ENCODE measurements around the gene MYO7A. TPM values are rescaled to one million over a fixed set of nuclear protein-coding genes. Genes with fewer than 3 reads are reported as not detected.

The MYO7A gene
- total and polyA plus RNA-seq, 2 experiments from 2014 or later = 9.8 to 10.1 TPM

DNA sequence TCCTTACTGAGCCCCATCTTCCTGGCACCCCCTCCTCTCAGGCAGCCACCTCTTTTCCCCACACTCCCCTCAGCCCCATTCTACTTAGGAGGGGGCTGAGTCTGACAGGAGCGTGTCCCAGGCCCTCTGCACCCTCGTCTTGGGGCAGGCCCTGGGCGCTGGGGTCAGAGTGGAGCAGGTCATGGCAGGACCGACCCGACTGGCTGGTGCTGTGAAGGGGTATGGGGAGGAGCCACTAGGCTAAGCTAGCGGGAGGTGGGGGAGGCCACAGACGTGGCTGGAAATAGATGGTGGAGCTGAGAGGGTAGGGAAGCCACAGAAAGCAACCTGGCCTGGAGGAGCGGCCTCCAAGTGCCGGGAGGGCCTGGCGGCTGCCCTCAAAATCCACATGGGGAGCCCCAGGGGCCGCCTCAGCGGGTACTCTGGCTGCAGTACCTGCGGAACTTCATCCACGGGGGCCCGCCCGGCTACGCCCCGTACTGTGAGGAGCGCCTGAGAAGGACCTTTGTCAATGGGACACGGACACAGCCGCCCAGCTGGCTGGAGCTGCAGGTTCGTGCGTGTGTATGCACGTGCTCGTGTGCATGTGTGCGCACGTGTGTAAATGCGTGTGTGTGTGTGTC, 61.7 kb downstream of the MYO7A start:
- no peak for DNase-seq (ENCODE audit: low spot score)
- no peak overlapping the region for H3K27ac ChIP-seq
- no peaks in the 10 kb centered on the region for H3K4me1 ChIP-seq (ENCODE audit: insufficient read depth)
- H3K79me2 ChIP-seq = no peaks in the 10 kb centered on the region
- 96% methylated on average over 28 of the region's 28 CpGs for WGBS (ENCODE audit: low lambda C conversion rate, missing lambda C conversion rate)
- H3K4me3 ChIP-seq = no peak overlapping the region
- no peak overlapping the region for H2AFZ ChIP-seq
- H3K36me3 ChIP-seq (replicated peaks; ENCODE audit: insufficient read depth, low read depth) = no peaks in the 10 kb centered on the region
- no peaks in the 10 kb centered on the region for H4K20me1 ChIP-seq (ENCODE audit: insufficient read depth, poor library complexity, severe bottlenecking)
- H3K9me3 ChIP-seq (ENCODE audit: low read depth) = no peaks in the 10 kb centered on the region
- H3K9me2 ChIP-seq (replicated peaks; ENCODE audit: insufficient read depth) = no peaks in the 10 kb centered on the region
- no peaks in the 10 kb centered on the region for H3K27me3 ChIP-seq
- no peak for TF ChIP-seq EZH2phosphoT487 (IDR thresholded peaks at IDR 0.05; ENCODE audit: low read depth, severe bottlenecking, unreplicated experiment)
- TF ChIP-seq EZH2 (IDR thresholded peaks at IDR 0.05; ENCODE audit: borderline replicate concordance) = no peak
- no peak overlapping the region for H3K4me2 ChIP-seq

DNA sequence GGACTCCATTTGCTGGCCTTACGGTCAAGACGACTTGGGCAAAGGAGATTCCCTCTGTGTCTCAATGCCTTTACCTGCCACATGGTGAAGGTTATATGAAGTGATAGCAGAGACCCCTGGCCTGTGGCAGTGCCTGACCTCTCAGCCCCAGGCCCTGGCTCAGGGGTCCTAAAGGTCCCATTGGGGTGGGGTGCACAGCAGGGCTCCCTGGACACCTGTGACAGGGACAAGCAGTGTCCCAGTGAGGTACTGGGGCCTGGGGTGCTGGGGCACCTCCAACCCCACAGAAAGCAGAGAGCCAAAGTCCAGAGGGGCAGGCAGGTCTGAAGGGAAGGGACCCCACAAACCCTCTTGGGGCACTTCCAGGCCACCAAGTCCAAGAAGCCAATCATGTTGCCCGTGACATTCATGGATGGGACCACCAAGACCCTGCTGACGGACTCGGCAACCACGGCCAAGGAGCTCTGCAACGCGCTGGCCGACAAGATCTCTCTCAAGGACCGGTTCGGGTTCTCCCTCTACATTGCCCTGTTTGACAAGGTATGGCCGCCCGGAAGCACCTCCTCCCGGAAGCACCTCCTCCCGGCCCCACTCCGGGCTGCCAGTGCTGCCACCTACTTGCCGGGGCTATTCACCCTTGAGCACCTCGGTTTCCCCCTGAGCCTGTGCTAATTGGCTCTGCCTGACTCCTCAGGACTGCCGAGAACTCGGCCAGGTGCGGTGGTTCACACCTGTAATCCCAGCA, 62.5 kb downstream of the MYO7A start:
- Histone ChIP-seq H3K36me3 (replicated peaks; ENCODE audit: insufficient read depth, low read depth) (no peaks in the 10 kb centered on the region), H3K4me2 (no peak overlapping the region), H2AFZ (no peak overlapping the region), H3K9me2 (replicated peaks; ENCODE audit: insufficient read depth) (no peaks in the 10 kb centered on the region), H3K79me2 (no peaks in the 10 kb centered on the region), H4K20me1 (ENCODE audit: insufficient read depth, poor library complexity, severe bottlenecking) (no peaks in the 10 kb centered on the region), H3K9me3 (ENCODE audit: low read depth) (no peaks in the 10 kb centered on the region), H3K27ac (no peak overlapping the region), H3K27me3 (no peaks in the 10 kb centered on the region), H3K4me3 (no peak overlapping the region), H3K4me1 (ENCODE audit: insufficient read depth) (no peaks in the 10 kb centered on the region)
- 94% methylated on average over 21 of the region's 21 CpGs for WGBS (ENCODE audit: low lambda C conversion rate, missing lambda C conversion rate)
- no peak for TF ChIP-seq EZH2phosphoT487 (IDR thresholded peaks at IDR 0.05; ENCODE audit: low read depth, severe bottlenecking, unreplicated experiment)
- TF ChIP-seq EZH2 (IDR thresholded peaks at IDR 0.05; ENCODE audit: borderline replicate concordance) = no peak
- no peak for DNase-seq (ENCODE audit: low spot score)

DNA sequence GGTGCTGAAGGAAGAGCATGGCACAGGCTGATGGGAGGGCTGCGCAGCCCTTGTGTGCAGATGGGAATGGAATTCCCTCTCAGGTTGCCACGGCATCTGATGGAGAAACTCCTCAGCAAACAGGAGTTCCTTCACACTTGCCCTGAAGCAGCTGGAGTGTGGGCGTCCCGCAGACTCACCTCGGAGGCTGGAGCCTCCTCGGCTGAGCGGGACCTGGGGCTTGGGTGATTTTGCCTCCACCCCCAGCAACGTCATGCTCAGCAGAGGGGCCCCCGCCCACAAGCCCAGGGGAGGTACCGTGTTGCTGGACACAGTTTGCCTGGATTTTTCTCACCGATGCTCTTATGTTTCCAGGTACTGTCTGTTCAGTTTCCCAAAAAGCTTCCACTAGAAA, 63.4 kb downstream of the MYO7A start:
- H3K27me3 ChIP-seq = no peaks in the 10 kb centered on the region
- H4K20me1 ChIP-seq (ENCODE audit: insufficient read depth, poor library complexity, severe bottlenecking) = no peaks in the 10 kb centered on the region
- H3K4me3 ChIP-seq = no peak overlapping the region
- peak overlapping the region; percentile 48 for H3K27ac ChIP-seq
- DNase-seq (ENCODE audit: low spot score) = no peak
- H3K4me1 ChIP-seq (ENCODE audit: insufficient read depth) = no peaks in the 10 kb centered on the region
- H3K36me3 ChIP-seq (replicated peaks; ENCODE audit: insufficient read depth, low read depth) = no peaks in the 10 kb centered on the region
- TF ChIP-seq EZH2 (IDR thresholded peaks at IDR 0.05; ENCODE audit: borderline replicate concordance) (no peak), EZH2phosphoT487 (IDR thresholded peaks at IDR 0.05; ENCODE audit: low read depth, severe bottlenecking, unreplicated experiment) (no peak)
- TF ChIP-seq, protein P1, sequence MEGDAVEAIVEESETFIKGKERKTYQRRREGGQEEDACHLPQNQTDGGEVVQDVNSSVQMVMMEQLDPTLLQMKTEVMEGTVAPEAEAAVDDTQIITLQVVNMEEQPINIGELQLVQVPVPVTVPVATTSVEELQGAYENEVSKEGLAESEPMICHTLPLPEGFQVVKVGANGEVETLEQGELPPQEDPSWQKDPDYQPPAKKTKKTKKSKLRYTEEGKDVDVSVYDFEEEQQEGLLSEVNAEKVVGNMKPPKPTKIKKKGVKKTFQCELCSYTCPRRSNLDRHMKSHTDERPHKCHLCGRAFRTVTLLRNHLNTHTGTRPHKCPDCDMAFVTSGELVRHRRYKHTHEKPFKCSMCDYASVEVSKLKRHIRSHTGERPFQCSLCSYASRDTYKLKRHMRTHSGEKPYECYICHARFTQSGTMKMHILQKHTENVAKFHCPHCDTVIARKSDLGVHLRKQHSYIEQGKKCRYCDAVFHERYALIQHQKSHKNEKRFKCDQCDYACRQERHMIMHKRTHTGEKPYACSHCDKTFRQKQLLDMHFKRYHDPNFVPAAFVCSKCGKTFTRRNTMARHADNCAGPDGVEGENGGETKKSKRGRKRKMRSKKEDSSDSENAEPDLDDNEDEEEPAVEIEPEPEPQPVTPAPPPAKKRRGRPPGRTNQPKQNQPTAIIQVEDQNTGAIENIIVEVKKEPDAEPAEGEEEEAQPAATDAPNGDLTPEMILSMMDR (IDR thresholded peaks at IDR 0.05; ENCODE audit: poor library complexity) = no peak
- H3K79me2 ChIP-seq = no peaks in the 10 kb centered on the region
- H3K4me2 ChIP-seq = peak overlapping the region; percentile 71
- WGBS (ENCODE audit: low lambda C conversion rate, missing lambda C conversion rate) = 72% methylated on average over 11 of the region's 11 CpGs
- no peak overlapping the region for H2AFZ ChIP-seq
- no peaks in the 10 kb centered on the region for H3K9me3 ChIP-seq (ENCODE audit: low read depth)
- H3K9me2 ChIP-seq (replicated peaks; ENCODE audit: insufficient read depth) = no peaks in the 10 kb centered on the region

DNA sequence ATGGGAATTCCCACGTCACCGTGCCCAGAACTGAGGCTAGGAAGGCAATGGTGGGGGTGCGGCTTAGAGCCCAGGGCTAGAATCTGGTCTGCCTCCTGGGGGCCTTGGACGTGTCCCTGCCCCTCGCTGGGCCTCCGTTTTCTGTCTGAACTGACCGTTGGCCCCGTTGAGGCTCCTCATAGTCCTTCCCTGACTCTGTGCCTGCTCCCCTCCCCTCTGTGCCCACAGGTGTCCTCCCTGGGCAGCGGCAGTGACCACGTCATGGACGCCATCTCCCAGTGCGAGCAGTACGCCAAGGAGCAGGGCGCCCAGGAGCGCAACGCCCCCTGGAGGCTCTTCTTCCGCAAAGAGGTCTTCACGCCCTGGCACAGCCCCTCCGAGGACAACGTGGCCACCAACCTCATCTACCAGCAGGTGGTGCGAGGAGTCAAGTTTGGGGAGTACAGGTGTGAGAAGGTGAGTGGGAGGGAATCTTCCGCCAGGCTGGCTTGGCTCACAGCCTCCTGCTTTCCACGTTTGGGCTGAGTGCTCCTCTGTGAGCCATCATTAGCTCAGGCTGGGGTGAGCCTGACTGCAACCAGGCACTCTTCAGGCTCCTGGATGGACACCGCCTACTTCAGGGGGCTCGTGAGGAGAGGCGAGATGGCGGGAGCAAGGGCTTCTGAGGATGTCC, 63.9 kb downstream of the MYO7A start:
- Histone ChIP-seq H3K4me2 (peak overlapping the region; percentile 71), H3K9me2 (replicated peaks; ENCODE audit: insufficient read depth) (no peaks in the 10 kb centered on the region), H3K36me3 (replicated peaks; ENCODE audit: insufficient read depth, low read depth) (no peaks in the 10 kb centered on the region), H3K9me3 (ENCODE audit: low read depth) (no peaks in the 10 kb centered on the region), H3K4me1 (ENCODE audit: insufficient read depth) (no peaks in the 10 kb centered on the region), H3K27ac (peak overlapping the region; percentile 48), H2AFZ (no peak overlapping the region), H4K20me1 (ENCODE audit: insufficient read depth, poor library complexity, severe bottlenecking) (no peaks in the 10 kb centered on the region), H3K27me3 (no peaks in the 10 kb centered on the region), H3K4me3 (no peak overlapping the region), H3K79me2 (no peaks in the 10 kb centered on the region)
- peak; percentile 91 for DNase-seq (ENCODE audit: low spot score)
- TF ChIP-seq EZH2 (IDR thresholded peaks at IDR 0.05; ENCODE audit: borderline replicate concordance) = no peak
- no peak for TF ChIP-seq EZH2phosphoT487 (IDR thresholded peaks at IDR 0.05; ENCODE audit: low read depth, severe bottlenecking, unreplicated experiment)
- TF ChIP-seq, protein P1 (IDR thresholded peaks at IDR 0.05; ENCODE audit: poor library complexity) = peak; percentile 87
- 34% methylated on average over 27 of the region's 27 CpGs for WGBS (ENCODE audit: low lambda C conversion rate, missing lambda C conversion rate)

Measured in hepatocyte (in vitro differentiated cells).